ENCODE measurements around the gene PDE2A.

The PDE2A gene

DNA sequence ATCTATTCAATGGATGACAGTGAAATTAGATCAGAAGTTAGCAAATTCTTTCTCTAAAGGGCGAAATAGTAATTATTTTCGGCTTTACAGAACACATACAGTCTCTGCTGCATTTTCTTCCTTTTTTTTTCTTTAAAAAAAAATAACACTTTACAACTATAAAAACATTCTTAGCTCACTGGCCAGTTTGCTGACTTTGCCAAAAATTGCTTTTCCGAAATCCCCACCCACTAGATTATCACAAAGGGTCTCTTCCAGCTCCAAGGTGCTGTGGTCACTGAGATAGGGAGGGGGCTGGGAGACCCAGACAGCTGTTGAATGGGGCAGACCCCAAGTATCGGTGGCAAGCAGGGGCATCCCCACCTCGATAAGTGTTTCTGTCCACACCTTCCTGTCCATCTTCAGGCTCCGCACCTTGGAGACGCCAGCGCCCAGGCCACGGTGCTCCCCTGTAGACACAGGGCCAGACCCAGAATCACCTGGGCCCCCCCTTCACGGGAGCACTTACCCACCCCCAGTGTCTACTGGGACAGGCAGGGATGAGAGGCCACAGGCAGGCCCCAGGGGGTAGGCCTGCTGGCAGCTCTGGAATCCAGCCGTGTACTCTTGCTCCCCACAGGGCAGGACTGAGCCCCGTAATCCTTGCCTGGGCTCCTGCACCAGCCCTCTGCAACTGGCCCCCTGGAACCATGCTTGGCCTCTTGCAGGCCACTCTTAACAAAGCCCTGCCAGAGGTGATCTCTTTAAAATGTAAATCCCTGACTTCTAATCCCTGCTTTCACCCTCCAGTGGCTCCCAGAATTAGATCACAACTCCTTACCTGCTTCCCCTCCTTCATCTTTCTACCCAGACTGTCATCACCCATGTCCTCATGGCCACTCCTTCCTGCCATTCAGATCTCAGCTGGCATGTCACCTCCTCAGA, 31.5 kb upstream of the PDE2A start:
- no peak for ATAC-seq
- TF ChIP-seq, protein P1, sequence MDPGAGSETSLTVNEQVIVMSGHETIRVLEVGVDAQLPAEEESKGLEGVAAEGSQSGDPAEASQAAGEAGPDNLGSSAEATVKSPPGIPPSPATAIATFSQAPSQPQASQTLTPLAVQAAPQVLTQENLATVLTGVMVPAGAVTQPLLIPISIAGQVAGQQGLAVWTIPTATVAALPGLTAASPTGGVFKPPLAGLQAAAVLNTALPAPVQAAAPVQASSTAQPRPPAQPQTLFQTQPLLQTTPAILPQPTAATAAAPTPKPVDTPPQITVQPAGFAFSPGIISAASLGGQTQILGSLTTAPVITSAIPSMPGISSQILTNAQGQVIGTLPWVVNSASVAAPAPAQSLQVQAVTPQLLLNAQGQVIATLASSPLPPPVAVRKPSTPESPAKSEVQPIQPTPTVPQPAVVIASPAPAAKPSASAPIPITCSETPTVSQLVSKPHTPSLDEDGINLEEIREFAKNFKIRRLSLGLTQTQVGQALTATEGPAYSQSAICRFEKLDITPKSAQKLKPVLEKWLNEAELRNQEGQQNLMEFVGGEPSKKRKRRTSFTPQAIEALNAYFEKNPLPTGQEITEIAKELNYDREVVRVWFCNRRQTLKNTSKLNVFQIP (CRISPR knock-in tag; IDR thresholded peaks at IDR 0.05; ENCODE audit: borderline replicate concordance, low read depth) = no peak
- TF ChIP-seq ZNF70 (CRISPR knock-in tag; IDR thresholded peaks at IDR 0.05) (no peak), ESRRG (CRISPR knock-in tag; IDR thresholded peaks at IDR 0.05) (no peak), SNAI2 (CRISPR knock-in tag; IDR thresholded peaks at IDR 0.05) (no peak), PPARA (CRISPR knock-in tag; IDR thresholded peaks at IDR 0.05; ENCODE audit: borderline replicate concordance) (no peak), TCF4 (CRISPR knock-in tag; IDR thresholded peaks at IDR 0.05; ENCODE audit: borderline replicate concordance) (no peak), TOX (CRISPR knock-in tag; IDR thresholded peaks at IDR 0.05; ENCODE audit: borderline replicate concordance) (no peak), RARB (CRISPR knock-in tag; IDR thresholded peaks at IDR 0.05) (no peak), ZNF565 (CRISPR knock-in tag; conservative IDR thresholded peaks at IDR 0.05; ENCODE audit: low read depth) (no peak), GLIS3 (CRISPR knock-in tag; IDR thresholded peaks at IDR 0.05) (no peak), CSDC2 (CRISPR knock-in tag; IDR thresholded peaks at IDR 0.05) (no peak), ISL1 (CRISPR knock-in tag; IDR thresholded peaks at IDR 0.05) (no peak), BACH2 (CRISPR knock-in tag; IDR thresholded peaks at IDR 0.05; ENCODE audit: borderline replicate concordance) (no peak), ZFP30 (CRISPR knock-in tag; IDR thresholded peaks at IDR 0.05) (no peak), ARNTL (CRISPR knock-in tag; IDR thresholded peaks at IDR 0.05; ENCODE audit: borderline replicate concordance, low read depth) (no peak), ZC3H10 (CRISPR knock-in tag; IDR thresholded peaks at IDR 0.05) (no peak), ZFP3 (CRISPR knock-in tag; IDR thresholded peaks at IDR 0.05) (no peak)
- TF ChIP-seq, protein P2, sequence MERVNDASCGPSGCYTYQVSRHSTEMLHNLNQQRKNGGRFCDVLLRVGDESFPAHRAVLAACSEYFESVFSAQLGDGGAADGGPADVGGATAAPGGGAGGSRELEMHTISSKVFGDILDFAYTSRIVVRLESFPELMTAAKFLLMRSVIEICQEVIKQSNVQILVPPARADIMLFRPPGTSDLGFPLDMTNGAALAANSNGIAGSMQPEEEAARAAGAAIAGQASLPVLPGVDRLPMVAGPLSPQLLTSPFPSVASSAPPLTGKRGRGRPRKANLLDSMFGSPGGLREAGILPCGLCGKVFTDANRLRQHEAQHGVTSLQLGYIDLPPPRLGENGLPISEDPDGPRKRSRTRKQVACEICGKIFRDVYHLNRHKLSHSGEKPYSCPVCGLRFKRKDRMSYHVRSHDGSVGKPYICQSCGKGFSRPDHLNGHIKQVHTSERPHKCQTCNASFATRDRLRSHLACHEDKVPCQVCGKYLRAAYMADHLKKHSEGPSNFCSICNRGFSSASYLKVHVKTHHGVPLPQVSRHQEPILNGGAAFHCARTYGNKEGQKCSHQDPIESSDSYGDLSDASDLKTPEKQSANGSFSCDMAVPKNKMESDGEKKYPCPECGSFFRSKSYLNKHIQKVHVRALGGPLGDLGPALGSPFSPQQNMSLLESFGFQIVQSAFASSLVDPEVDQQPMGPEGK (CRISPR knock-in tag; IDR thresholded peaks at IDR 0.05; ENCODE audit: borderline replicate concordance) = no peak
- TF ChIP-seq, protein P3, sequence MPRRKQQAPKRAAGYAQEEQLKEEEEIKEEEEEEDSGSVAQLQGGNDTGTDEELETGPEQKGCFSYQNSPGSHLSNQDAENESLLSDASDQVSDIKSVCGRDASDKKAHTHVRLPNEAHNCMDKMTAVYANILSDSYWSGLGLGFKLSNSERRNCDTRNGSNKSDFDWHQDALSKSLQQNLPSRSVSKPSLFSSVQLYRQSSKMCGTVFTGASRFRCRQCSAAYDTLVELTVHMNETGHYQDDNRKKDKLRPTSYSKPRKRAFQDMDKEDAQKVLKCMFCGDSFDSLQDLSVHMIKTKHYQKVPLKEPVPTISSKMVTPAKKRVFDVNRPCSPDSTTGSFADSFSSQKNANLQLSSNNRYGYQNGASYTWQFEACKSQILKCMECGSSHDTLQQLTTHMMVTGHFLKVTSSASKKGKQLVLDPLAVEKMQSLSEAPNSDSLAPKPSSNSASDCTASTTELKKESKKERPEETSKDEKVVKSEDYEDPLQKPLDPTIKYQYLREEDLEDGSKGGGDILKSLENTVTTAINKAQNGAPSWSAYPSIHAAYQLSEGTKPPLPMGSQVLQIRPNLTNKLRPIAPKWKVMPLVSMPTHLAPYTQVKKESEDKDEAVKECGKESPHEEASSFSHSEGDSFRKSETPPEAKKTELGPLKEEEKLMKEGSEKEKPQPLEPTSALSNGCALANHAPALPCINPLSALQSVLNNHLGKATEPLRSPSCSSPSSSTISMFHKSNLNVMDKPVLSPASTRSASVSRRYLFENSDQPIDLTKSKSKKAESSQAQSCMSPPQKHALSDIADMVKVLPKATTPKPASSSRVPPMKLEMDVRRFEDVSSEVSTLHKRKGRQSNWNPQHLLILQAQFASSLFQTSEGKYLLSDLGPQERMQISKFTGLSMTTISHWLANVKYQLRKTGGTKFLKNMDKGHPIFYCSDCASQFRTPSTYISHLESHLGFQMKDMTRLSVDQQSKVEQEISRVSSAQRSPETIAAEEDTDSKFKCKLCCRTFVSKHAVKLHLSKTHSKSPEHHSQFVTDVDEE (CRISPR knock-in tag; IDR thresholded peaks at IDR 0.05) = no peak
- TF ChIP-seq, protein P4, sequence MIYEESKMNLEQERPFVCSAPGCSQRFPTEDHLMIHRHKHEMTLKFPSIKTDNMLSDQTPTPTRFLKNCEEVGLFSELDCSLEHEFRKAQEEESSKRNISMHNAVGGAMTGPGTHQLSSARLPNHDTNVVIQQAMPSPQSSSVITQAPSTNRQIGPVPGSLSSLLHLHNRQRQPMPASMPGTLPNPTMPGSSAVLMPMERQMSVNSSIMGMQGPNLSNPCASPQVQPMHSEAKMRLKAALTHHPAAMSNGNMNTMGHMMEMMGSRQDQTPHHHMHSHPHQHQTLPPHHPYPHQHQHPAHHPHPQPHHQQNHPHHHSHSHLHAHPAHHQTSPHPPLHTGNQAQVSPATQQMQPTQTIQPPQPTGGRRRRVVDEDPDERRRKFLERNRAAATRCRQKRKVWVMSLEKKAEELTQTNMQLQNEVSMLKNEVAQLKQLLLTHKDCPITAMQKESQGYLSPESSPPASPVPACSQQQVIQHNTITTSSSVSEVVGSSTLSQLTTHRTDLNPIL (CRISPR knock-in tag; IDR thresholded peaks at IDR 0.05; ENCODE audit: low read depth) = no peak

DNA sequence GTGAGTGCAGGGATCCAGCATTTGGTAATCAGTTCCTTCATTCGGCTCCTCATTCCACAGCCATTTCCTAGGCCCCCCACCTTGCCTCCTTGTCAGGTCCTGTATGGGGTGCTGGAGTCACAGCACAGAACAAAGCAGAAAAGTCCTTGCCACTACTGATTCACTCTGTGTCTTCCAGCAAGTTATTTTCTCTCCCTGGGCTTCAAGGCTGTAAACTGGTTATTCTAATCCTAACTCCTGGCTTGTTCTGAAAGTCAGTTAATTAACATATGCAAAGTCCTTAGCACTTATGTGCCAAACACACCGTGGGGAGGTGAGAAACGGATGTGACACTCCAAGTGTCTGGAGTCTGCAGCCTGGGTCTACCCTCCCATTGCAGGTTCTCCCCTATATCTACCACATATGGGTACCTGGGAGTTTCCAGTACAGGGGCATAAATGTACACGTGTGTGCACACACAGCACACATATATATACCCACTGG, 30.6 kb upstream of the PDE2A start:
- no peak for ATAC-seq
- TF ChIP-seq ZFP30 (CRISPR knock-in tag; IDR thresholded peaks at IDR 0.05) (no peak), SNAI2 (CRISPR knock-in tag; IDR thresholded peaks at IDR 0.05) (no peak), RARB (CRISPR knock-in tag; IDR thresholded peaks at IDR 0.05) (no peak), ESRRG (CRISPR knock-in tag; IDR thresholded peaks at IDR 0.05) (no peak), ZFP3 (CRISPR knock-in tag; IDR thresholded peaks at IDR 0.05) (no peak), PPARA (CRISPR knock-in tag; IDR thresholded peaks at IDR 0.05; ENCODE audit: borderline replicate concordance) (no peak), ZNF8 (CRISPR knock-in tag; IDR thresholded peaks at IDR 0.05) (no peak), TOX (CRISPR knock-in tag; IDR thresholded peaks at IDR 0.05; ENCODE audit: borderline replicate concordance) (no peak), TCF4 (CRISPR knock-in tag; IDR thresholded peaks at IDR 0.05; ENCODE audit: borderline replicate concordance) (no peak)
- TF ChIP-seq, protein P5, sequence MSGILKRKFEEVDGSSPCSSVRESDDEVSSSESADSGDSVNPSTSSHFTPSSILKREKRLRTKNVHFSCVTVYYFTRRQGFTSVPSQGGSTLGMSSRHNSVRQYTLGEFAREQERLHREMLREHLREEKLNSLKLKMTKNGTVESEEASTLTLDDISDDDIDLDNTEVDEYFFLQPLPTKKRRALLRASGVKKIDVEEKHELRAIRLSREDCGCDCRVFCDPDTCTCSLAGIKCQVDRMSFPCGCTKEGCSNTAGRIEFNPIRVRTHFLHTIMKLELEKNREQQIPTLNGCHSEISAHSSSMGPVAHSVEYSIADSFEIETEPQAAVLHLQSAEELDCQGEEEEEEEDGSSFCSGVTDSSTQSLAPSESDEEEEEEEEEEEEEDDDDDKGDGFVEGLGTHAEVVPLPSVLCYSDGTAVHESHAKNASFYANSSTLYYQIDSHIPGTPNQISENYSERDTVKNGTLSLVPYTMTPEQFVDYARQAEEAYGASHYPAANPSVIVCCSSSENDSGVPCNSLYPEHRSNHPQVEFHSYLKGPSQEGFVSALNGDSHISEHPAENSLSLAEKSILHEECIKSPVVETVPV (CRISPR knock-in tag; IDR thresholded peaks at IDR 0.05) = no peak
- TF ChIP-seq, protein P2 (CRISPR knock-in tag; IDR thresholded peaks at IDR 0.05; ENCODE audit: borderline replicate concordance) = no peak
- TF ChIP-seq, protein P3 (CRISPR knock-in tag; IDR thresholded peaks at IDR 0.05) = no peak
- TF ChIP-seq, protein P4 (CRISPR knock-in tag; IDR thresholded peaks at IDR 0.05; ENCODE audit: low read depth) = no peak

Data from SK-N-SH treated with all-trans-retinoic acid at 6 μM for 48 hours (cell line).